ENCODE results near the gene MICOS13.

DNA sequence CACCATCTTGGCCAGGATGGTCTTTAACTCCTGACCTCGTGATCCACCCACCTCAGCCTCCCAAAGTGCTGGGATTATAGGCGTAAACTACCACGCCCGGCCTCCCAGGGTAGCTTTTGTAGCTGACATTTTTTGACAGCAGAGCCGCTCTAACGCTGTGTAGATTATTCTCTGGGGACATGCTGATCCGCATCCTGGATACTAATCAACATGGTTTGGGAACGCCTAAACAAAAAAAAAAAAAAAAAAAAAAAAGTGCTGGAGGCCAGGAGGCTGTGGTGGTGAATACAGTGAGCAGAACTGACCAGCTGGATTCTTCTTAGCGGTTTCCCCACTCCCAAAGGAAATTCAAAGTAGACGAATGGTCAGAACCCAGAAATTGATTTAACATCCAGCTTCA is 34.5 kb upstream of the MICOS13 start:
- TF ChIP-seq, protein P1, sequence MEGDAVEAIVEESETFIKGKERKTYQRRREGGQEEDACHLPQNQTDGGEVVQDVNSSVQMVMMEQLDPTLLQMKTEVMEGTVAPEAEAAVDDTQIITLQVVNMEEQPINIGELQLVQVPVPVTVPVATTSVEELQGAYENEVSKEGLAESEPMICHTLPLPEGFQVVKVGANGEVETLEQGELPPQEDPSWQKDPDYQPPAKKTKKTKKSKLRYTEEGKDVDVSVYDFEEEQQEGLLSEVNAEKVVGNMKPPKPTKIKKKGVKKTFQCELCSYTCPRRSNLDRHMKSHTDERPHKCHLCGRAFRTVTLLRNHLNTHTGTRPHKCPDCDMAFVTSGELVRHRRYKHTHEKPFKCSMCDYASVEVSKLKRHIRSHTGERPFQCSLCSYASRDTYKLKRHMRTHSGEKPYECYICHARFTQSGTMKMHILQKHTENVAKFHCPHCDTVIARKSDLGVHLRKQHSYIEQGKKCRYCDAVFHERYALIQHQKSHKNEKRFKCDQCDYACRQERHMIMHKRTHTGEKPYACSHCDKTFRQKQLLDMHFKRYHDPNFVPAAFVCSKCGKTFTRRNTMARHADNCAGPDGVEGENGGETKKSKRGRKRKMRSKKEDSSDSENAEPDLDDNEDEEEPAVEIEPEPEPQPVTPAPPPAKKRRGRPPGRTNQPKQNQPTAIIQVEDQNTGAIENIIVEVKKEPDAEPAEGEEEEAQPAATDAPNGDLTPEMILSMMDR (IDR thresholded peaks at IDR 0.05): no peak
- no peak for TF ChIP-seq POLR2A (IDR thresholded peaks at IDR 0.05)
